SK-N-SH (cell line): Measurements from ENCODE around the gene WDR62.

Experiments
- EP300 ChIP-seq, 2 experiments: IDR thresholded peaks; 2 replicates each; pipeline versions ENCODE4 v1.4.0 to v1.6.1; 2012; ENCODE audit warnings: borderline replicate concordance in 1 of 2, low read depth in 1 of 2, low read length in 1 of 2
- EZH2phosphoT487 ChIP-seq: fragments of 200-600 bp; sonication (generic); IDR thresholded peaks from 2 replicates; pipeline ENCODE4 v1.6.1; 2017; ENCODE audit warnings: low read depth, mixed run types, mild to moderate bottlenecking, antibody characterized with exemption, moderate library complexity, borderline replicate concordance
- MAX ChIP-seq: IDR thresholded peaks from 2 replicates; pipeline ENCODE4 v1.4.0; 2012; ENCODE audit warnings: low read depth
- NFIC ChIP-seq: IDR thresholded peaks from 2 replicates; pipeline ENCODE4 v1.4.0; 2012; ENCODE audit warnings: borderline replicate concordance
- SIN3A ChIP-seq: IDR thresholded peaks from 2 replicates; pipeline ENCODE4 v1.6.1; 2012; ENCODE audit warnings: low read depth, mild to moderate bottlenecking, low read length, moderate library complexity, borderline replicate concordance
- SMC3 ChIP-seq: IDR thresholded peaks from 2 replicates; pipeline ENCODE4 v1.6.1; 2012; ENCODE audit warnings: low read depth, low read length, improper control_type of control experiment
- TAF1 ChIP-seq: IDR thresholded peaks from 2 replicates; pipeline ENCODE4 v1.6.1; 2012; ENCODE audit warnings: low read depth, mild to moderate bottlenecking, low read length, moderate library complexity, borderline replicate concordance
- TCF12 ChIP-seq: IDR thresholded peaks from 2 replicates; pipeline ENCODE4 v1.4.0; 2012
- USF2 ChIP-seq: fragments of 150-350 bp; IDR thresholded peaks from 2 replicates; pipeline ENCODE4 v1.6.1; 2017; ENCODE audit warnings: antibody characterized with exemption, low read length, low read depth, borderline replicate concordance
- TF ChIP-seq, protein P1 (sequence below): fragments of 200-600 bp; sonication (generic); IDR thresholded peaks from 2 replicates; pipeline ENCODE4 v1.6.1; 2017; ENCODE audit warnings: antibody characterized with exemption, mild to moderate bottlenecking, moderate library complexity
- TF ChIP-seq, protein P2 (sequence below): IDR thresholded peaks from 2 replicates; pipeline ENCODE4 v1.4.0; 2012; ENCODE audit warnings: low read depth, borderline replicate concordance

DNA sequence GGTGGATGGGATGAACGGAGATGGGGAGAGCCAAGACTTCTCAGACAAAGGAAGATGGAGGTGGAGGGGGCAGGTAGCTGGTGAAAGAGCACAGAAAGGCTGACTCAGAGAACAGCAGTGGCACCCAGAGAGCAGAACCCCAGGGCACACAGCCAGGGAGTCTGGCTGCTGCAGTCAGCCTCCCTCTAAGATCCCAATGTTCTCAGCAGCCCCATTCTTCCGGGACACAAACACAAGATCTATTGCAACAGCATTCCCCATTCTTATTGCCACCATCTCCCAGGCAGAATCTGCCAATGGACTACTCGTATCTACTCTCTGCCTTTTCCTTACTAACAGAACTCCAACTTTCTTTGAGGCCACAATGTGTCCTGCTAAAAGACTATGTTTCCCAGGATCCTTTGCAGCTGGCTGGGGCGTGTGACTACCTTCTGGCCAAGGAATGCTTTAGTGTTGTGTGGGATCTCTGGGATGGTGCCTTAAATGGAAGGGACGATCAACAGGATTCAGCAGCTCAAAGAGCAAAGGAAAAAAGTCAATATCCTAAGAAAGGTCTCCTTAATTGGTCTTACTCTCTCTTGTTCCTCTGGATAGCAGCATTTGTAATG lies 8.2 kb upstream of the WDR62 start:
- TF ChIP-seq, protein P1, sequence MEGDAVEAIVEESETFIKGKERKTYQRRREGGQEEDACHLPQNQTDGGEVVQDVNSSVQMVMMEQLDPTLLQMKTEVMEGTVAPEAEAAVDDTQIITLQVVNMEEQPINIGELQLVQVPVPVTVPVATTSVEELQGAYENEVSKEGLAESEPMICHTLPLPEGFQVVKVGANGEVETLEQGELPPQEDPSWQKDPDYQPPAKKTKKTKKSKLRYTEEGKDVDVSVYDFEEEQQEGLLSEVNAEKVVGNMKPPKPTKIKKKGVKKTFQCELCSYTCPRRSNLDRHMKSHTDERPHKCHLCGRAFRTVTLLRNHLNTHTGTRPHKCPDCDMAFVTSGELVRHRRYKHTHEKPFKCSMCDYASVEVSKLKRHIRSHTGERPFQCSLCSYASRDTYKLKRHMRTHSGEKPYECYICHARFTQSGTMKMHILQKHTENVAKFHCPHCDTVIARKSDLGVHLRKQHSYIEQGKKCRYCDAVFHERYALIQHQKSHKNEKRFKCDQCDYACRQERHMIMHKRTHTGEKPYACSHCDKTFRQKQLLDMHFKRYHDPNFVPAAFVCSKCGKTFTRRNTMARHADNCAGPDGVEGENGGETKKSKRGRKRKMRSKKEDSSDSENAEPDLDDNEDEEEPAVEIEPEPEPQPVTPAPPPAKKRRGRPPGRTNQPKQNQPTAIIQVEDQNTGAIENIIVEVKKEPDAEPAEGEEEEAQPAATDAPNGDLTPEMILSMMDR, result no peak
- TF ChIP-seq EP300 (IDR thresholded peaks at IDR 0.05; ENCODE audit: borderline replicate concordance in 1 of 2, low read depth in 1 of 2, low read length in 1 of 2) (no peak), MAX (no peak), TCF12 (no peak), EZH2phosphoT487 (no peak), NFIC (no peak), TAF1 (no peak), SIN3A (no peak), SMC3 (no peak), USF2 (no peak)
- TF ChIP-seq, protein P2, sequence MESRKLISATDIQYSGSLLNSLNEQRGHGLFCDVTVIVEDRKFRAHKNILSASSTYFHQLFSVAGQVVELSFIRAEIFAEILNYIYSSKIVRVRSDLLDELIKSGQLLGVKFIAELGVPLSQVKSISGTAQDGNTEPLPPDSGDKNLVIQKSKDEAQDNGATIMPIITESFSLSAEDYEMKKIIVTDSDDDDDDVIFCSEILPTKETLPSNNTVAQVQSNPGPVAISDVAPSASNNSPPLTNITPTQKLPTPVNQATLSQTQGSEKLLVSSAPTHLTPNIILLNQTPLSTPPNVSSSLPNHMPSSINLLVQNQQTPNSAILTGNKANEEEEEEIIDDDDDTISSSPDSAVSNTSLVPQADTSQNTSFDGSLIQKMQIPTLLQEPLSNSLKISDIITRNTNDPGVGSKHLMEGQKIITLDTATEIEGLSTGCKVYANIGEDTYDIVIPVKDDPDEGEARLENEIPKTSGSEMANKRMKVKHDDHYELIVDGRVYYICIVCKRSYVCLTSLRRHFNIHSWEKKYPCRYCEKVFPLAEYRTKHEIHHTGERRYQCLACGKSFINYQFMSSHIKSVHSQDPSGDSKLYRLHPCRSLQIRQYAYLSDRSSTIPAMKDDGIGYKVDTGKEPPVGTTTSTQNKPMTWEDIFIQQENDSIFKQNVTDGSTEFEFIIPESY, result no peak
